ENCODE data around the gene SEMA6A.

GRCh38 chr5:116506488-116506887 is 68.1 kb downstream of the SEMA6A start:
- TF ChIP-seq ZZZ3 (IDR thresholded peaks at IDR 0.05) (no peak), ZNF695 (CRISPR knock-in tag; IDR thresholded peaks at IDR 0.05) (no peak), FOXA3 (CRISPR knock-in tag; conservative IDR thresholded peaks at IDR 0.05 in 1 of 2, IDR thresholded peaks at IDR 0.05 in 1 of 2) (no peak), HMGXB4 (CRISPR knock-in tag; IDR thresholded peaks at IDR 0.05) (no peak), GTF2A2 (tag; IDR thresholded peaks at IDR 0.05) (no peak)
- TF ChIP-seq, protein P1, sequence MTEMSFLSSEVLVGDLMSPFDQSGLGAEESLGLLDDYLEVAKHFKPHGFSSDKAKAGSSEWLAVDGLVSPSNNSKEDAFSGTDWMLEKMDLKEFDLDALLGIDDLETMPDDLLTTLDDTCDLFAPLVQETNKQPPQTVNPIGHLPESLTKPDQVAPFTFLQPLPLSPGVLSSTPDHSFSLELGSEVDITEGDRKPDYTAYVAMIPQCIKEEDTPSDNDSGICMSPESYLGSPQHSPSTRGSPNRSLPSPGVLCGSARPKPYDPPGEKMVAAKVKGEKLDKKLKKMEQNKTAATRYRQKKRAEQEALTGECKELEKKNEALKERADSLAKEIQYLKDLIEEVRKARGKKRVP (CRISPR knock-in tag; IDR thresholded peaks at IDR 0.05), result no peak
- TF ChIP-seq, protein P2, sequence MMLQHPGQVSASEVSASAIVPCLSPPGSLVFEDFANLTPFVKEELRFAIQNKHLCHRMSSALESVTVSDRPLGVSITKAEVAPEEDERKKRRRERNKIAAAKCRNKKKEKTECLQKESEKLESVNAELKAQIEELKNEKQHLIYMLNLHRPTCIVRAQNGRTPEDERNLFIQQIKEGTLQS (IDR thresholded peaks at IDR 0.05), result no peak
- TF ChIP-seq, protein P2 (CRISPR knock-in tag; conservative IDR thresholded peaks at IDR 0.05), result no peak
- TF ChIP-seq, protein P3, sequence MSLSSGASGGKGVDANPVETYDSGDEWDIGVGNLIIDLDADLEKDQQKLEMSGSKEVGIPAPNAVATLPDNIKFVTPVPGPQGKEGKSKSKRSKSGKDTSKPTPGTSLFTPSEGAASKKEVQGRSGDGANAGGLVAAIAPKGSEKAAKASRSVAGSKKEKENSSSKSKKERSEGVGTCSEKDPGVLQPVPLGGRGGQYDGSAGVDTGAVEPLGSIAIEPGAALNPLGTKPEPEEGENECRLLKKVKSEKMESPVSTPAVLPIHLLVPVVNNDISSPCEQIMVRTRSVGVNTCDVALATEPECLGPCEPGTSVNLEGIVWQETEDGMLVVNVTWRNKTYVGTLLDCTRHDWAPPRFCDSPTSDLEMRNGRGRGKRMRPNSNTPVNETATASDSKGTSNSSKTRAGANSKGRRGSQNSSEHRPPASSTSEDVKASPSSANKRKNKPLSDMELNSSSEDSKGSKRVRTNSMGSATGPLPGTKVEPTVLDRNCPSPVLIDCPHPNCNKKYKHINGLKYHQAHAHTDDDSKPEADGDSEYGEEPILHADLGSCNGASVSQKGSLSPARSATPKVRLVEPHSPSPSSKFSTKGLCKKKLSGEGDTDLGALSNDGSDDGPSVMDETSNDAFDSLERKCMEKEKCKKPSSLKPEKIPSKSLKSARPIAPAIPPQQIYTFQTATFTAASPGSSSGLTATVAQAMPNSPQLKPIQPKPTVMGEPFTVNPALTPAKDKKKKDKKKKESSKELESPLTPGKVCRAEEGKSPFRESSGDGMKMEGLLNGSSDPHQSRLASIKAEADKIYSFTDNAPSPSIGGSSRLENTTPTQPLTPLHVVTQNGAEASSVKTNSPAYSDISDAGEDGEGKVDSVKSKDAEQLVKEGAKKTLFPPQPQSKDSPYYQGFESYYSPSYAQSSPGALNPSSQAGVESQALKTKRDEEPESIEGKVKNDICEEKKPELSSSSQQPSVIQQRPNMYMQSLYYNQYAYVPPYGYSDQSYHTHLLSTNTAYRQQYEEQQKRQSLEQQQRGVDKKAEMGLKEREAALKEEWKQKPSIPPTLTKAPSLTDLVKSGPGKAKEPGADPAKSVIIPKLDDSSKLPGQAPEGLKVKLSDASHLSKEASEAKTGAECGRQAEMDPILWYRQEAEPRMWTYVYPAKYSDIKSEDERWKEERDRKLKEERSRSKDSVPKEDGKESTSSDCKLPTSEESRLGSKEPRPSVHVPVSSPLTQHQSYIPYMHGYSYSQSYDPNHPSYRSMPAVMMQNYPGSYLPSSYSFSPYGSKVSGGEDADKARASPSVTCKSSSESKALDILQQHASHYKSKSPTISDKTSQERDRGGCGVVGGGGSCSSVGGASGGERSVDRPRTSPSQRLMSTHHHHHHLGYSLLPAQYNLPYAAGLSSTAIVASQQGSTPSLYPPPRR (CRISPR knock-in tag; IDR thresholded peaks at IDR 0.05; ENCODE audit: borderline replicate concordance), result no peak
- TF ChIP-seq, protein P4, sequence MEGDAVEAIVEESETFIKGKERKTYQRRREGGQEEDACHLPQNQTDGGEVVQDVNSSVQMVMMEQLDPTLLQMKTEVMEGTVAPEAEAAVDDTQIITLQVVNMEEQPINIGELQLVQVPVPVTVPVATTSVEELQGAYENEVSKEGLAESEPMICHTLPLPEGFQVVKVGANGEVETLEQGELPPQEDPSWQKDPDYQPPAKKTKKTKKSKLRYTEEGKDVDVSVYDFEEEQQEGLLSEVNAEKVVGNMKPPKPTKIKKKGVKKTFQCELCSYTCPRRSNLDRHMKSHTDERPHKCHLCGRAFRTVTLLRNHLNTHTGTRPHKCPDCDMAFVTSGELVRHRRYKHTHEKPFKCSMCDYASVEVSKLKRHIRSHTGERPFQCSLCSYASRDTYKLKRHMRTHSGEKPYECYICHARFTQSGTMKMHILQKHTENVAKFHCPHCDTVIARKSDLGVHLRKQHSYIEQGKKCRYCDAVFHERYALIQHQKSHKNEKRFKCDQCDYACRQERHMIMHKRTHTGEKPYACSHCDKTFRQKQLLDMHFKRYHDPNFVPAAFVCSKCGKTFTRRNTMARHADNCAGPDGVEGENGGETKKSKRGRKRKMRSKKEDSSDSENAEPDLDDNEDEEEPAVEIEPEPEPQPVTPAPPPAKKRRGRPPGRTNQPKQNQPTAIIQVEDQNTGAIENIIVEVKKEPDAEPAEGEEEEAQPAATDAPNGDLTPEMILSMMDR (IDR thresholded peaks at IDR 0.05 in 2 of 3, conservative IDR thresholded peaks at IDR 0.05 in 1 of 3; ENCODE audit: insufficient read depth in 2 of 3, low read depth in 1 of 3, low read length in 3 of 3), result no peak
- TF ChIP-seq, protein P5, sequence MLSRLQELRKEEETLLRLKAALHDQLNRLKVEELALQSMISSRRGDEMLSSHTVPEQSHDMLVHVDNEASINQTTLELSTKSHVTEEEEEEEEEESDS (CRISPR knock-in tag; IDR thresholded peaks at IDR 0.05), result no peak
- TF ChIP-seq, protein P6, sequence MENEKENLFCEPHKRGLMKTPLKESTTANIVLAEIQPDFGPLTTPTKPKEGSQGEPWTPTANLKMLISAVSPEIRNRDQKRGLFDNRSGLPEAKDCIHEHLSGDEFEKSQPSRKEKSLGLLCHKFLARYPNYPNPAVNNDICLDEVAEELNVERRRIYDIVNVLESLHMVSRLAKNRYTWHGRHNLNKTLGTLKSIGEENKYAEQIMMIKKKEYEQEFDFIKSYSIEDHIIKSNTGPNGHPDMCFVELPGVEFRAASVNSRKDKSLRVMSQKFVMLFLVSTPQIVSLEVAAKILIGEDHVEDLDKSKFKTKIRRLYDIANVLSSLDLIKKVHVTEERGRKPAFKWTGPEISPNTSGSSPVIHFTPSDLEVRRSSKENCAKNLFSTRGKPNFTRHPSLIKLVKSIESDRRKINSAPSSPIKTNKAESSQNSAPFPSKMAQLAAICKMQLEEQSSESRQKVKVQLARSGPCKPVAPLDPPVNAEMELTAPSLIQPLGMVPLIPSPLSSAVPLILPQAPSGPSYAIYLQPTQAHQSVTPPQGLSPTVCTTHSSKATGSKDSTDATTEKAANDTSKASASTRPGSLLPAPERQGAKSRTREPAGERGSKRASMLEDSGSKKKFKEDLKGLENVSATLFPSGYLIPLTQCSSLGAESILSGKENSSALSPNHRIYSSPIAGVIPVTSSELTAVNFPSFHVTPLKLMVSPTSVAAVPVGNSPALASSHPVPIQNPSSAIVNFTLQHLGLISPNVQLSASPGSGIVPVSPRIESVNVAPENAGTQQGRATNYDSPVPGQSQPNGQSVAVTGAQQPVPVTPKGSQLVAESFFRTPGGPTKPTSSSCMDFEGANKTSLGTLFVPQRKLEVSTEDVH (IDR thresholded peaks at IDR 0.05; ENCODE audit: low read depth, partially characterized antibody), result no peak
- TF ChIP-seq, protein P7, sequence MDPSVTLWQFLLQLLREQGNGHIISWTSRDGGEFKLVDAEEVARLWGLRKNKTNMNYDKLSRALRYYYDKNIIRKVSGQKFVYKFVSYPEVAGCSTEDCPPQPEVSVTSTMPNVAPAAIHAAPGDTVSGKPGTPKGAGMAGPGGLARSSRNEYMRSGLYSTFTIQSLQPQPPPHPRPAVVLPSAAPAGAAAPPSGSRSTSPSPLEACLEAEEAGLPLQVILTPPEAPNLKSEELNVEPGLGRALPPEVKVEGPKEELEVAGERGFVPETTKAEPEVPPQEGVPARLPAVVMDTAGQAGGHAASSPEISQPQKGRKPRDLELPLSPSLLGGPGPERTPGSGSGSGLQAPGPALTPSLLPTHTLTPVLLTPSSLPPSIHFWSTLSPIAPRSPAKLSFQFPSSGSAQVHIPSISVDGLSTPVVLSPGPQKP (CRISPR knock-in tag; IDR thresholded peaks at IDR 0.05), result no peak

Data from K562 (cell line).